T-helper 2 cell (primary cell): ENCODE measurements around the gene ATF4.
A peak's percentile ranks its signal among the peaks of the same experiment; 100 is the strongest.

Experiments used
- DNase-seq, 5 experiments: peaks; one replicate each; pipeline versions ENCODE4 v3.0.0 to v3.0.0-alpha.2; 2012 to 2022

Gene ATF4

GRCh38 chr22:39558950-39559349 is 38.6 kb downstream of the ATF4 start:
- no peak for DNase-seq

GRCh38 chr22:39559456-39560105 is 39.2 kb downstream of the ATF4 start:
- DNase-seq: no peak

GRCh38 chr22:39560127-39560526 is 39.8 kb downstream of the ATF4 start:
- DNase-seq: no peak

GRCh38 chr22:39562839-39563489 is 42.6 kb downstream of the ATF4 start:
- no peak for DNase-seq

- DNase-seq: no peak
Measured at GRCh38 chr22:39563571-39564428, 43.4 kb downstream of the ATF4 start.

GRCh38 chr22:39565414-39565944 is 45.1 kb downstream of the ATF4 start:
- no peak for DNase-seq

- DNase-seq: peak in 3 of 5 experiments; percentile 15 to 86 (median 17)
Measured at GRCh38 chr22:39567135-39567946, 47.0 kb downstream of the ATF4 start.

GRCh38 chr22:39568278-39568981 is 48.1 kb downstream of the ATF4 start:
- no peak for DNase-seq

GRCh38 chr22:39569066-39569465 is 48.7 kb downstream of the ATF4 start:
- DNase-seq: no peak

GRCh38 chr22:39570226-39570625 is 49.9 kb downstream of the ATF4 start:
- DNase-seq: no peak

GRCh38 chr22:39570665-39571064 is 50.3 kb downstream of the ATF4 start, which contains the start of gene CACNA1I:
CACNA1I (plus strand) TSS chr22:39570753; CDS start chr22:39570753, 0 bp downstream.
- DNase-seq: no peak

GRCh38 chr22:39571538-39571937 is 51.2 kb downstream of the ATF4 start:
- DNase-seq: no peak
